Loucy (cell line): ENCODE data around the gene LCN12.
A peak's percentile ranks its signal among the peaks of the same experiment; 100 is the strongest.
"Not testable (repeated sequence)": the region's sequence is repeated elsewhere in the genome, so short reads cannot be mapped to it uniquely, and the experiment has no call there.

Source experiments
- EZH2phosphoT487 ChIP-seq: fragments of 200-600 bp; IDR thresholded peaks from 2 replicates; pipeline ENCODE4 v1.6.1; 2018; ENCODE audit warnings: antibody characterized with exemption, mild to moderate bottlenecking, moderate library complexity, borderline replicate concordance
- TF ChIP-seq, protein P1 (sequence below): fragments of 200-600 bp; sonication (generic); conservative IDR thresholded peaks from 2 replicates; pipeline ENCODE4 v1.5.1; 2014; ENCODE audit warnings: mild to moderate bottlenecking, antibody characterized with exemption, low read length

- TF ChIP-seq, protein P1, sequence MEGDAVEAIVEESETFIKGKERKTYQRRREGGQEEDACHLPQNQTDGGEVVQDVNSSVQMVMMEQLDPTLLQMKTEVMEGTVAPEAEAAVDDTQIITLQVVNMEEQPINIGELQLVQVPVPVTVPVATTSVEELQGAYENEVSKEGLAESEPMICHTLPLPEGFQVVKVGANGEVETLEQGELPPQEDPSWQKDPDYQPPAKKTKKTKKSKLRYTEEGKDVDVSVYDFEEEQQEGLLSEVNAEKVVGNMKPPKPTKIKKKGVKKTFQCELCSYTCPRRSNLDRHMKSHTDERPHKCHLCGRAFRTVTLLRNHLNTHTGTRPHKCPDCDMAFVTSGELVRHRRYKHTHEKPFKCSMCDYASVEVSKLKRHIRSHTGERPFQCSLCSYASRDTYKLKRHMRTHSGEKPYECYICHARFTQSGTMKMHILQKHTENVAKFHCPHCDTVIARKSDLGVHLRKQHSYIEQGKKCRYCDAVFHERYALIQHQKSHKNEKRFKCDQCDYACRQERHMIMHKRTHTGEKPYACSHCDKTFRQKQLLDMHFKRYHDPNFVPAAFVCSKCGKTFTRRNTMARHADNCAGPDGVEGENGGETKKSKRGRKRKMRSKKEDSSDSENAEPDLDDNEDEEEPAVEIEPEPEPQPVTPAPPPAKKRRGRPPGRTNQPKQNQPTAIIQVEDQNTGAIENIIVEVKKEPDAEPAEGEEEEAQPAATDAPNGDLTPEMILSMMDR, result peak; percentile 22; the same call in 1 of the 2 replicates
- not testable (repeated sequence) for TF ChIP-seq EZH2phosphoT487
These were observed 52.2 kb downstream of the LCN12 start for GRCh38 chr9:137004285-137004684.
